Spleen (tissue), 11 donors: ENCODE data around the gene SERHL2. TPM values are rescaled to one million over a fixed set of nuclear protein-coding genes. Genes with fewer than 3 reads are reported as not detected.
A peak's percentile ranks its signal among the peaks of the same experiment; 100 is the strongest.
"Not testable (repeated sequence)": the region's sequence is repeated elsewhere in the genome, so short reads cannot be mapped to it uniquely, and the experiment has no call there.

ENCODE experiments used
- DNase-seq: peaks from one replicate; pipeline ENCODE4 v3.0.0-alpha.2; 2020
- H3K27ac ChIP-seq, 8 donors: fragments of 200-600 bp; sonication (generic) in 7 of 8; 1 replicate in 4 of 8; 2 replicates in 4 of 8; pipeline versions ENCODE4 v1.5.0 to v1.8.0; 2016 to 2021; ENCODE audit warnings: inconsistent platforms in 4 of 8, mild to moderate bottlenecking in 4 of 8, moderate library complexity in 1 of 8
- H3K27me3 ChIP-seq, 7 donors: fragments of 200-600 bp; sonication (generic) in 6 of 7; replicated peaks in 1 of 7; 1 replicate in 4 of 7; 2 replicates in 3 of 7; pipeline versions ENCODE4 v1.5.0 to v1.8.0; 2016 to 2021; ENCODE audit warnings: inconsistent platforms in 3 of 7, mild to moderate bottlenecking in 1 of 7
- H3K36me3 ChIP-seq, 6 donors: fragments of 200-600 bp; sonication (generic) in 5 of 6; 1 replicate in 4 of 6; 2 replicates in 2 of 6; pipeline versions ENCODE4 v1.5.0 to v1.8.0; 2016 to 2021; ENCODE audit warnings: inconsistent platforms in 2 of 6
- H3K4me1 ChIP-seq, 6 donors: fragments of 200-600 bp; sonication (generic) in 5 of 6; 1 replicate in 3 of 6; 2 replicates in 3 of 6; pipeline versions ENCODE4 v1.5.0 to v1.8.0; 2016 to 2021; ENCODE audit warnings: inconsistent platforms in 3 of 6
- H3K4me3 ChIP-seq, 8 donors: fragments of 200-600 bp; sonication (generic) in 7 of 8; 1 replicate in 4 of 8; 2 replicates in 4 of 8; pipeline versions ENCODE4 v1.5.0 to v1.8.0; 2016 to 2021; ENCODE audit warnings: inconsistent platforms in 4 of 8, mild to moderate bottlenecking in 4 of 8, moderate library complexity in 2 of 8
- H3K9me3 ChIP-seq, 8 donors: fragments of 200-600 bp; sonication (generic) in 7 of 8; 1 replicate in 4 of 8; 2 replicates in 4 of 8; pipeline versions ENCODE4 v1.5.0 to v1.8.0; 2016 to 2021; ENCODE audit warnings: inconsistent platforms in 4 of 8
- CTCF ChIP-seq, 11 experiments: fragments of 200-600 bp in 7 of 11; fragments of 450-650 bp in 4 of 11; sonication (generic) in 4 of 11; IDR thresholded peaks in 8 of 11; conservative IDR thresholded peaks in 3 of 11; 1 replicate in 7 of 11; 2 replicates in 4 of 11; pipeline versions ENCODE4 v1.4.0 to v1.8.0; 2016 to 2021; ENCODE audit warnings: antibody characterized with exemption in 11 of 11, inconsistent platforms in 4 of 11, mild to moderate bottlenecking in 1 of 11
- POLR2A ChIP-seq, 3 donors: fragments of 450-650 bp; IDR thresholded peaks; one replicate each; pipeline ENCODE4 v1.5.1; 2017; ENCODE audit warnings: antibody characterized with exemption in 3 of 3, mild to moderate bottlenecking in 1 of 3
- POLR2AphosphoS5 ChIP-seq, 3 donors: sonication (generic); formaldehyde crosslinking; IDR thresholded peaks; one replicate each; pipeline ENCODE4 v1.5.1; 2017; ENCODE audit warnings: antibody characterized with exemption in 3 of 3
- WGBS, 5 donors: extraction: QIAGEN DNeasy Blood & Tissue Kit in 3 of 5; methylation state at CpG; one replicate each; pipeline versions ENCODE4 v1.1.5 to v1.1.7; 2013 to 2018; 5-methylcytosine and 5-hydroxymethylcytosine counted together
- intact Hi-C: fragments of 100-400 bp; cut with DNase I; formaldehyde crosslinking; loops from one replicate; pipeline ENCODE4 v1.15.0; 2023; ENCODE audit warnings: low total_unique reads
- polyA plus RNA-seq, 3 donors: library from polyadenylated mRNA; stranded (reverse); fragments of 200-250 nt; gene quantifications; one replicate each; pipeline ENCODE4 v1.2.1, GENCODE V29; 2013
- total RNA-seq, 7 donors: library from RNA; depleted of rRNA in 3 of 7; stranded (reverse); fragments of >200 nt in 3 of 7; fragmentation: NEBNext Ultra II Directional in 4 of 7; extraction: Animal tissue kit (Norgen Biotek cat#: 25700) in 4 of 7; gene quantifications; one replicate each; pipeline versions ENCODE4 v1.1.0 to v1.2.1, GENCODE V29; 2016 to 2021
- donor health status: healthy with polysubstance abuse.
- donor health status: DM: no; HTN: no; CAD: no; lungs with moderate emphysema.
- donor health status: DM: no; HTN: no; CAD: no.
- donor health status: Bipolar disorder and iron deficiency.
- donor health status: healthy.
- donor health status: DM: no; HTN: no; CAD: no.
- donor health status: DM: yes; HTN: yes; CAD: no.

Gene SERHL2
- total and polyA plus RNA-seq, 10 donors, result 1.7 to 4.1 (median 2.8) TPM

- no peak for TF ChIP-seq POLR2A (IDR thresholded peaks at IDR 0.05)
- no peak for TF ChIP-seq POLR2AphosphoS5 (IDR thresholded peaks at IDR 0.05)
- TF ChIP-seq CTCF (IDR thresholded peaks at IDR 0.05 in 8 of 11, conservative IDR thresholded peaks at IDR 0.05 in 3 of 11), result no peak
- Histone ChIP-seq H3K4me3 (no peak overlapping the region), H3K4me1 (peaks cover 0 to 24% (median 13%) of the 10 kb centered on the region in 6 donors), H3K36me3 (no peaks in the 10 kb centered on the region), H3K9me3 (no peaks in the 10 kb centered on the region), H3K27ac (no peak overlapping the region), H3K27me3 (no peaks in the 10 kb centered on the region)
- DNase-seq, result no peak
- intact Hi-C loops, result no loop called here
- 86 to 96% (median 92%) methylated on average over 11 of the region's 11 CpGs for WGBS, 5 donors
These were observed 25.0 kb upstream of the SERHL2 start for GRCh38 chr22:42528591-42529307.

- intact Hi-C loops, H3K27me3 ChIP-seq, H3K27ac ChIP-seq, H3K9me3 ChIP-seq, H3K36me3 ChIP-seq, H3K4me3 ChIP-seq, DNase-seq: not testable (repeated sequence)
- 86 to 96% (median 95%) methylated on average over 6 to 8 of the region's 8 CpGs for WGBS, 5 donors
- H3K4me1 ChIP-seq, result peaks cover 0 to 27% (median 16%) of the 10 kb centered on the region in 6 donors
These were observed 24.3 kb upstream of the SERHL2 start for GRCh38 chr22:42529435-42529834.

- 88 to 92% (median 89%) methylated on average over 24 of the region's 24 CpGs for WGBS, 5 donors
- intact Hi-C loops, DNase-seq, H3K9me3 ChIP-seq, H3K27me3 ChIP-seq, H3K4me3 ChIP-seq, H3K36me3 ChIP-seq, H3K27ac ChIP-seq: not testable (repeated sequence)
- H3K4me1 ChIP-seq, result peaks cover 0 to 32% (median 17%) of the 10 kb centered on the region in 6 donors
These were observed 22.2 kb upstream of the SERHL2 start for GRCh38 chr22:42531401-42532084.

- intact Hi-C loops, result no loop called here
- no peaks in the 10 kb centered on the region for H3K36me3 ChIP-seq
- no peaks in the 10 kb centered on the region for H3K9me3 ChIP-seq
- H3K27ac ChIP-seq, result peak overlapping the region; percentile 22 to 90 (median 80)
- no peaks in the 10 kb centered on the region for H3K27me3 ChIP-seq
- TF ChIP-seq POLR2AphosphoS5 (IDR thresholded peaks at IDR 0.05), result no peak
- TF ChIP-seq CTCF (IDR thresholded peaks at IDR 0.05 in 8 of 11, conservative IDR thresholded peaks at IDR 0.05 in 3 of 11), result no peak
- TF ChIP-seq POLR2A (IDR thresholded peaks at IDR 0.05), result no peak
- DNase-seq, result no peak
- peak overlapping the region in 3 of 8 donors; percentile 29 to 65 (median 29) for H3K4me3 ChIP-seq
- peaks cover 0 to 53% (median 24%) of the 10 kb centered on the region in 6 donors for H3K4me1 ChIP-seq
- WGBS, 5 donors, result 81 to 89% (median 87%) methylated on average over 6 to 8 of the region's 8 CpGs
These were observed 20.1 kb upstream of the SERHL2 start for GRCh38 chr22:42533638-42533977.

- H3K27me3 ChIP-seq, H3K9me3 ChIP-seq, intact Hi-C loops, H3K27ac ChIP-seq, H3K4me3 ChIP-seq, H3K36me3 ChIP-seq, DNase-seq: not testable (repeated sequence)
- WGBS, 5 donors, result 83 to 100% (median 96%) methylated on average over 1 to 4 of the region's 14 CpGs
- H3K4me1 ChIP-seq, result peaks cover 0 to 58% (median 27%) of the 10 kb centered on the region in 6 donors
These were observed 18.5 kb upstream of the SERHL2 start for GRCh38 chr22:42535082-42535731.
